NCI-H2107 treated with DMSO at 0.1 percent for 48 hours (cell line): ENCODE results near the gene SLC25A47.
"Not testable (repeated sequence)": the region's sequence is repeated elsewhere in the genome, so short reads cannot be mapped to it uniquely, and the experiment has no call there.

Experiments used
- DNase-seq: peaks from one replicate; lab custom pipeline; 2025; ENCODE audit not compliant: unreplicated experiment; lab: John Stamatoyannopoulos, UW

Gene SLC25A47

GRCh38 chr14:100342826-100343225 is 19.7 kb downstream of the SLC25A47 start:
- DNase-seq = not testable (repeated sequence)

DNA sequence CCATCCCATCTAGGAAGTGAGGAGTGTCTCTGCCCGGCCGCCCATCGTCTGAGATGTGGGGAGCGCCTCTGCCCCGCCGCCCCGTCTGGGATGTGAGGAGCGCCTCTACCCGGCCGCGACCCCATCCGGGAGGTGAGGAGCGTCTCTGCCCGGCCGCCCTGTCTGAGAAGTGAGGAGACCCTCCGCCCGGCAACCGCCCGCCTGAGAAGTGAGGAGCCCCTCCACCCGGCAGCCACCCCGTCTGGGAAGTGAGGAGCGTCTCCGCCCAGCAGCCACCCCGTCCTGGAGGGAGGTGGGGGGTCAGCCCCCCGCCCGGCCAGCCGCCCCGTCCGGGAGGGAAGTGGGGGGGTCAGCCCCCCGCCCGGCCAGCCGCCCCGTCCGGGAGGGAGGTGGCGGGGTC is 21.5 kb downstream of the SLC25A47 start:
- DNase-seq = not testable (repeated sequence)

DNA sequence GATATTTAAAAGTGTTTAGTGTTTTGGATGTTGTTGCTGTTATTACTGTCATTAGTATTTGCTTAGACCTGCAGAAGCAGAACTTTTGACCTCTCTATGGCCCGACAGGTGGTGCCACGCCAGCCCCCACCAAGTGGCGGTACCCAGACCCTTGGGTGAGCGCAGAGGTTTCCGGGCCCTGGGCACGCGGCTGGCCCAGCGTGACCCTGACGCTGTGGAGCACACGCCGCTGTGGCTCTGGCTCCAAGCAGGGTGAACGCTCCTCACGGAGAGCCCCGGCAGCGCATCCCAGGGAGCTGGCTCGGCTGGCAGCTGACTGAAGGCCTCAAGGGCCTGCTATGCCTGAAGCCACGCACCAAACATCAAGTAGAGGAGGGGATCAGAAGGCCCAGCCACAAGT is 22.6 kb downstream of the SLC25A47 start:
- DNase-seq = no peak

DNA sequence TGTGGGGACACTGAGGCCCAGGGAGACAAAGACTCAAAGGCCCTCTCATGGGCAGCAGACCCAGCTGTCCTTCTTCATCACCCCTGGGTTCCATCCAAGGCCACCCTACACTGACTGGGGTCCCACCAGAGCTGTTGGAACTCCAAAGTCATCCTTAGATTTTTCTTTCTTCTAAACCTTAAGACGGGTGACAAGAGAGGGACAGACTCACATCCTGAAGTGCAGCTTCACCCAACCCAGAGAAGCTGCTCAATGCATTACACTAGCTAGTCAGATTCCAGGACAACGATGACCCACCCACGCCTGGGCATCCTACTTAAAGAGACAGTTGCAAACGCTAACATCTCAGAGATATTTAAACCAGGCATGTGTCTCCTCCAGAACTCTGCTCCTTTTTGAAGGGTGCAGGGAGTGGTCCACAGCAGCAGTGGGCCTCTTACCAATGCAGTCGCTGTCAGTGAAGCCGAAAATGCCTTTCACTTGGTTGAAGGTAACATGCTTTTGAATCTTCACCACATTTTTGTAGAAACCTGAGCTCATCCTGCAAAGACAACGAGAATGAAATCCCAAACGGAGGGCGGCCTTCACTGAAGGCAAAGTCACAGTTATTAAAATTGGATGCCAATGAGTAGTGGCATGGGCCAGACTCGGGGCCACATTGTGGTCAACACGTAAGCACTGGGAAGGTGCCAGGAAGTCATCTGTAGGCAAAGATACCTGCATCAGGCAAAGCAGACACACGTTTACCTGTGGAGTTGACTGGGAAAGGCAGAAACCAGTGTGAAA is 23.4 kb downstream of the SLC25A47 start:
- DNase-seq = no peak

DNA sequence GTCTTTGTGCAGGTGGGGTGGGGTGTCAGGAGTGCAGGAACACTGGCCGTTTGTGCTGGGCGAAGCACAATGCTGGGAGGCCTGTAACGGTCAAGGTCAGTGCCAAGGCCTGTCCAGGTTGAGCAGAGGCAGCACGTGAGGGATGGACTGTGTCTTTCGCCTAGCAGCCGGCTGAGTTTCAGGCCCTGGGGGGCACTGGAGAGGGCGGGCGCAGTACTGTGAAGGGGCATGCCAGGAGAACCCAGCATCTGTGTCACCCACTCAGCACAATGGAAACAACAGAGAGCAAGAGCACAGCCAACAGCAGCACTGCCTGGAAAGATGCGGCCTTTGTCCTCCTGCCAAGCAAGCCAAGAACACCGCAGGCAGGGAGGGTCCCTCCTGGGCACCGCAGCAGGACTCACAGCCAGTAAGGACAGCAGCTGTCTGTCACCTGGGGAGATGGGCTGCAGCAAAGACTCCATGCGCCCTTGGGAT is 25.2 kb downstream of the SLC25A47 start:
- peak; percentile 48 for DNase-seq

DNA sequence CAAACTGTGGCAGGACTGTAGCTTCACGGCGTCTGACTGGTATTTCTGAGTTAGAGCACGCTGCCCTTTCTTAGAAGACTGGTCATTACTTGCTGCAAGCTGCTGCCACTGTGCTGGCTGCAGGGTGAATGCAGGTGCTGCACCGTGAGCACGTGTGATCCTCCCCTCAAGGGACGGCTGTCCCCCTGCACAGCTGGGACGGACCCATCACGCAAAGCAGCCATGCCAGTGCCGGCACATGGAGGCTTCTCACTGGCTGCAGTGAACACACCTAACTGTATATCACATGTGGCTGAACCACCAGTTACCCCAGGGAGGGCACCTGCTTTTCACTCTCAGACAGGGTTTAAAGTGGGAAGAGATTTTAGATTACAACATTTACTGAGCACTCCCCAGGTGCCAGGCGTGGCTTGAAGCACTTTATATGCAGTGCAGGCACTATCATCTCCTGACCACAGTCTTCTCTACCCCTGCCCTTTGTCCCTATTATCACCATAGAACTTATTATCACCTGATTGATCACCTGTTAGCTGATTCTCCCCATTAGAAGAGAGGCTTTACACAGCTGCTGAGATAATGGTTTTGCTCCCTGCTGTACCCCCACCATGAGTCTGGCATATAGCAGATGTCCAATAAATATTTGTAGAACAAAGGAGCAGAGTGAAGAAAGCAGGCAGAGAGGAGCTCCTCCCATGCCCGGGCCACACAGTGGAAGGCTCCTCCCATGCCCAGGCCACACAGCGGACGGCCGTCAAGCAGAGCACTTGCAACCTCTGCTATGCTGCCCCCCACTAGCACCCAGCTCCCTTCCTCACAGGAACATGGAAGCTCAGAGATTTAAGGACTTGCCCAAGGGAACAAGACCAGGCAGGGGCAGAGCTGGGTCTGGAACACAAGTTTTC is 25.9 kb downstream of the SLC25A47 start:
- peak; percentile 88 for DNase-seq

DNA sequence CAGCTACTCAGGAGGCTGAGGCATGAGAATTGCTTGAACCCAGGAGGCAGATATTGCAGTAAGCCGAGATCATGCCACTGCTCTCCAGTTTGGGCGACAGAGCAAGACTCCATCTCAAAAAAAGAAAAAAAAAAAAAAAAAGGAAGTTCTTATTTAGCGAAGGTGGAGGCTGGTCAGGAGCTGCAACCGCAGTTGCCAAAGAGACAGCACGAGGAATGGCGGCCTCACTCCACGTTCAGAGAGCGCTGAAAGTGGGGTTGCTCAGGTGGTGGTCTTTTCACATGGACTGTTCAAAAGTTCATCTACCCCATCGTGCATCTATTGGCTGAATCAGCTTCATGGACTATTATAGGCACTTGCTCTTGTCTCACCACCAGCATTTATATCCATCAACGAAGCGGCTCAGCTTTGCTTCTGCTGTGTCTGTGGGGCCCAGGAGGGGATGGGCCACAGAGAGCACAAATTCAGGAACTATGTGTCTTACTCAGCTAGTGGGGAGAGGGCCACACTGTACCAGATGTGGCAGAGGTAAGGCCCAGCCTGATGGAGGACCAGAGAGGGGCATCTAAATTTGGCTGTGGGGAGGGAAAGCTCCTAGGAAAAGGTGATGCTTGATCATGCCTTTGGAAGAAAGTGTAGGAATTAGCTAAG is 27.3 kb downstream of the SLC25A47 start:
- DNase-seq = no peak

GRCh38 chr14:100350986-100351385 is 27.8 kb downstream of the SLC25A47 start:
- no peak for DNase-seq

DNA sequence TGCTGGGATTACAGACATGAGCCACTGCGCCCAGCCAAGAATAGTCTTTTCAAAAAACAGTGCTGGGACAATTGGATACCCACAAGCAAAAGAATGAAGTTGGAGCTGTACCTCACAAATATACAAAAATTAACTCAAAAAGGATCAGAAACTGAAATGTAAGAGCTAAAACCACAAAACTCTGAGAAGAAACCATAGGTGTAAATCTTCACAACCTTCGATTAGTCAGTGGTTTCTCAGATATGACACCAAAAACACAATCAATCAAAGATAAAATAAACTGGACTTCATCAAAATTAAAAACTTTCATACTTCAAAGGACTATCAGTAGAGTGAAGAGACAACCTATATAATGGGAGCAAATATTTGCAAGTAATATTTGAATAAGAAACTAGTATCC is 35.3 kb downstream of the SLC25A47 start:
- DNase-seq = no peak

DNA sequence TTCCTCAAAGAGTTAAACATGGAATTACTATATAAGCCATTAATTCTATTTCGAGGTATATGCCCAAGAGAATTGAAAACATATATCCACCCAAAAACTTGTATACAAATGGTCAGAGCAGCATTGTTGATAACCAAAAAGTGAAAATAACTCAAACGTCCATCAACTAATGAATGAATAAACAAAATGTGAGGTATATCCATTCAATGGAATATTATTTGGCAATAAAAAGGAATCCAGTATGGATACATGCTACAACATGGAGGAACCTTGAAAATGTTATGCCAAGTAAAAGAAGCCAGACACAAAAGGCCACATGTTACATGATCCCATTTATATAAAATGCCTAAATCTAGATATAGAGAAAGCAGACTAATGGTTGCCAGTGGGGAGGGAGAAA is 36.0 kb downstream of the SLC25A47 start:
- DNase-seq = no peak

- no peak for DNase-seq
These were observed 36.7 kb downstream of the SLC25A47 start for GRCh38 chr14:100359881-100360280.

GRCh38 chr14:100361626-100362025 is 38.5 kb downstream of the SLC25A47 start:
- DNase-seq = no peak

DNA sequence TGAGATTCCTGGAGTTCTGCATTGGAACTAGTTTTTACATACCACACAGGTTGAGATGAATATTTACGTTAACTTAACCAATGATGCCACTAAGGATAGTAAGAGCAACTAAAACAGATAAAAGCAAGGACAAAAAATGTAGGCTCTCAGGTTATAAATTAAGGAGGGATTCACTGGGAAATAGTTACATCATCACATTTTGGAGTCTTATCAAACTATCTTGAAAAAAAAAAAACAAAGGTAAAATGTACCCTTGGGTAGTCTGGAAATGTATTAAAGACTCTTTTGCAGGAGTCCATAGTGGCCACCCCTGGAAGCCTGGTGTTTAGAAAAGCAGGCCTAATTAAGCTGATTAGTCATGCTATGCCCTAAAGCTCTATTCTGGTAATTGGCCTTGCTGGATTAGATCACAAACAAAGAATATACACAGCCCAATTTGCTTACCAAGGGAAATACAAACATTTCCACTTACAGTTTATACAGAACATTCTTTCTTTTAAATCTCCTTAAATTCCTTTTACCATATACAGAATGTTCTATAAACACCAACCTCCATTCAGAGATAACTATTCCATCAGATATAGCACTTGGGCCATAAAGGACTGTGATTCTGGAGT is 39.3 kb downstream of the SLC25A47 start:
- DNase-seq = no peak

- no peak for DNase-seq
These were observed 39.9 kb downstream of the SLC25A47 start for GRCh38 chr14:100363053-100363452.

GRCh38 chr14:100364403-100364802 is 41.3 kb downstream of the SLC25A47 start:
- DNase-seq = no peak

DNA sequence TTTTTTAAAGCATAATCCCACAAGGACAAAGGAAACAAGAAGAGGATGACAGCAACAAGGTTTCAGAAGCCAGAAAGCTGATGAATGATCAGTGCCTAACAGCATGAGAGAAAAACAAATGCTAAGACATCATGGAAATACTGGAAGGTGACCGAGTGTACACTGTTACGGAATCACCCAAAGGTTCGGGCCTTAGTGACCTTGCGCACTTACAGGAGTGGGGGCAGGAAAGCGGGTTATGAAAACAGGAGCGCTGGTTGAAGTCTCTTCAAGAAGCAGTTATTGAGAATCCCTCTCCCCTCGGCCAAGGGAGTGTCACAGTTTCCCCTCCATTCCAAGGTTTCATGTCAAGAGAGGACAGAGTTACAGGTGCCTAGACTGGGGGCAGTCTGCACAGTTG is 42.6 kb downstream of the SLC25A47 start:
- no peak for DNase-seq

GRCh38 chr14:100369019-100369418 is 45.9 kb downstream of the SLC25A47 start:
- no peak for DNase-seq

DNA sequence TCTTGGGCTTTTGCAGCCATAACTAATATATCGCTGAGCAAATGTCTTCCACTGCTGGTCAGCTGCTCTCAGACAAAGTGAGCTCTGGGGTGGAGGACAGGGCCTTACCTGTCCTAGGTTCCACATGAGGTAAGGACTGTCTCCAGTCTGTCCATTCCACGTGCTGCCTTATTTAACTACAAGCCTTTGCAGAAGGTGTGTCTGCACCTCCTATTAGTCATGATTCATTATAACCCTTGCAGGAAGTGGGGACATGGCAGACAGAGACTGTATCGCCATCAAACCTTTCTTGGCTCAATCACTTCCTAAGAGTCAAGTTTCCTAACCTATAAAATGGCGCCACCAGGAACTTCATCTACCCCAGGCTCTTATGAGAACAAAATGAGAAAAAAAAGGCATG is 46.9 kb downstream of the SLC25A47 start:
- DNase-seq = no peak

DNA sequence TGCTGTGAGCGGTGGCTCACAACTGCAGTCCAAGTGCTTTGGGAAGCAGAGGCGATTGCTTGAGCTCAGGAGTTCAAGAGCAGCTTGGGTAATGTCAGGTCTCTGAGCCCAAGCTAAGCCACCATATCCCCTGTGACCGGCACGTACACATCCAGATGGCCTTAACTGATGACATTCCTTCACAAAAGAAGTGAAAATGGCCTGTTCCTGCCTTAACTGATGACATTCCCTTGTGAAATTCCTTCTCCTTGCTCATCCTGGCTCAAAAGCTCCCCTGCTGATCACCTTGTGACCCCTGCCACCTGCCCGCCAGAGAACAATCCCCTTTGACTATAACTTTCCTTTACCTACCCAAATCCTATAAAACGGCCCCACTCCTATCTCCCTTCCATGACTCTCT is 48.6 kb downstream of the SLC25A47 start:
- DNase-seq = no peak

GRCh38 chr14:100372357-100373048 is 49.4 kb downstream of the SLC25A47 start:
- no peak for DNase-seq
